SK-N-SH treated with all-trans-retinoic acid at 6 μM for 48 hours (cell line): ENCODE results near the gene STK39.

Experiments used
- ESRRG ChIP-seq: fragments of 250-450 bp; sonication (Bioruptor Pico); IDR thresholded peaks from 2 replicates; pipeline ENCODE4 v1.6.1; 2021; ENCODE audit warnings: mild to moderate bottlenecking
- PPARA ChIP-seq: fragments of 250-450 bp; sonication (Bioruptor Pico); IDR thresholded peaks from 2 replicates; pipeline ENCODE4 v1.5.0; 2020; ENCODE audit warnings: mild to moderate bottlenecking, borderline replicate concordance
- RARB ChIP-seq: fragments of 250-450 bp; sonication (Bioruptor Pico); IDR thresholded peaks from 2 replicates; pipeline ENCODE4 v1.8.0; 2021; ENCODE audit warnings: mild to moderate bottlenecking, moderate library complexity
- ZC3H10 ChIP-seq: fragments of 250-450 bp; sonication (Bioruptor Pico); IDR thresholded peaks from 2 replicates; pipeline ENCODE4 v1.5.1; 2021; ENCODE audit warnings: mild to moderate bottlenecking, moderate library complexity
- ZNF565 ChIP-seq: fragments of 450-650 bp; formaldehyde crosslinking; conservative IDR thresholded peaks from 2 replicates; pipeline ENCODE4 v1.5.0; 2020; ENCODE audit warnings: low read depth, mild to moderate bottlenecking, moderate library complexity
- TF ChIP-seq, protein P1 (sequence below): fragments of 250-450 bp; sonication (Bioruptor Pico); IDR thresholded peaks from 2 replicates; pipeline ENCODE4 v1.8.0; 2021; ENCODE audit warnings: low read depth, mild to moderate bottlenecking, moderate library complexity, borderline replicate concordance
- TF ChIP-seq, protein P2 (sequence below): fragments of 250-450 bp; sonication (Bioruptor Pico); IDR thresholded peaks from 2 replicates; pipeline ENCODE4 v1.8.0; 2020; ENCODE audit warnings: mild to moderate bottlenecking, moderate library complexity, borderline replicate concordance

DNA sequence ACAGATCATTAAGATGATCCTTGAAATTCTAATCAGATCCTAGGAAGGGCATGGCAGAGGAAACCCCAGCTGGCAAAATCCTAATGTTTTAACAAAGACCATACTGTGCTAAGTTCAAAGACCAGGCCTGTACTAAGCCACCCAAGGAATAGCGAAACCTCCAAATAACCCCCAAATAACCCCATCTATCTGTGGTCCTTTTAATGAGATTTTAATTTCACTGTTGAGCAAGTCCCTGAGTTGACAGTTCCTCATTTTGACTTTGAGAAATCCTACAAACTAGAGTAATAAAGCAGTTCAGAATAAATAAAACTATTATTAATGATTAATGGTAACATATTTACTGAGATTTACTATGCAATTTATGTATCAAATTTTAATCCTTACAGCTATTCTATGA, 259.8 kb downstream of the STK39 start:
- TF ChIP-seq, protein P1, sequence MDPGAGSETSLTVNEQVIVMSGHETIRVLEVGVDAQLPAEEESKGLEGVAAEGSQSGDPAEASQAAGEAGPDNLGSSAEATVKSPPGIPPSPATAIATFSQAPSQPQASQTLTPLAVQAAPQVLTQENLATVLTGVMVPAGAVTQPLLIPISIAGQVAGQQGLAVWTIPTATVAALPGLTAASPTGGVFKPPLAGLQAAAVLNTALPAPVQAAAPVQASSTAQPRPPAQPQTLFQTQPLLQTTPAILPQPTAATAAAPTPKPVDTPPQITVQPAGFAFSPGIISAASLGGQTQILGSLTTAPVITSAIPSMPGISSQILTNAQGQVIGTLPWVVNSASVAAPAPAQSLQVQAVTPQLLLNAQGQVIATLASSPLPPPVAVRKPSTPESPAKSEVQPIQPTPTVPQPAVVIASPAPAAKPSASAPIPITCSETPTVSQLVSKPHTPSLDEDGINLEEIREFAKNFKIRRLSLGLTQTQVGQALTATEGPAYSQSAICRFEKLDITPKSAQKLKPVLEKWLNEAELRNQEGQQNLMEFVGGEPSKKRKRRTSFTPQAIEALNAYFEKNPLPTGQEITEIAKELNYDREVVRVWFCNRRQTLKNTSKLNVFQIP (CRISPR knock-in tag), result no peak
- TF ChIP-seq PPARA (CRISPR knock-in tag) (no peak), RARB (CRISPR knock-in tag) (no peak), ZNF565 (no peak), ESRRG (CRISPR knock-in tag) (no peak), ZC3H10 (CRISPR knock-in tag) (no peak)
- TF ChIP-seq, protein P2, sequence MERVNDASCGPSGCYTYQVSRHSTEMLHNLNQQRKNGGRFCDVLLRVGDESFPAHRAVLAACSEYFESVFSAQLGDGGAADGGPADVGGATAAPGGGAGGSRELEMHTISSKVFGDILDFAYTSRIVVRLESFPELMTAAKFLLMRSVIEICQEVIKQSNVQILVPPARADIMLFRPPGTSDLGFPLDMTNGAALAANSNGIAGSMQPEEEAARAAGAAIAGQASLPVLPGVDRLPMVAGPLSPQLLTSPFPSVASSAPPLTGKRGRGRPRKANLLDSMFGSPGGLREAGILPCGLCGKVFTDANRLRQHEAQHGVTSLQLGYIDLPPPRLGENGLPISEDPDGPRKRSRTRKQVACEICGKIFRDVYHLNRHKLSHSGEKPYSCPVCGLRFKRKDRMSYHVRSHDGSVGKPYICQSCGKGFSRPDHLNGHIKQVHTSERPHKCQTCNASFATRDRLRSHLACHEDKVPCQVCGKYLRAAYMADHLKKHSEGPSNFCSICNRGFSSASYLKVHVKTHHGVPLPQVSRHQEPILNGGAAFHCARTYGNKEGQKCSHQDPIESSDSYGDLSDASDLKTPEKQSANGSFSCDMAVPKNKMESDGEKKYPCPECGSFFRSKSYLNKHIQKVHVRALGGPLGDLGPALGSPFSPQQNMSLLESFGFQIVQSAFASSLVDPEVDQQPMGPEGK (CRISPR knock-in tag), result no peak
